Left lung (tissue), 10 donors: ENCODE measurements around the gene CCDC73. TPM values are rescaled to one million over a fixed set of nuclear protein-coding genes. Genes with fewer than 3 reads are reported as not detected.

ENCODE experiments used
- ATAC-seq: fragments of 200-7000 bp; cut with Tn5 transposase; one replicate; pipeline ENCODE4 v1.9.1; 2020; ENCODE audit warnings: moderate library complexity
- DNase-seq, 4 donors: peaks; one replicate each; pipeline ENCODE4 v3.0.0-alpha.2; 2013 to 2020
- H3K27ac ChIP-seq, 2 donors: fragments of 200-600 bp; sonication (generic) in 1 of 2; one replicate each; pipeline versions ENCODE4 v1.5.0 to v1.8.0; 2020 to 2021
- H3K27me3 ChIP-seq, 2 donors: fragments of 200-600 bp; sonication (generic) in 1 of 2; one replicate each; pipeline versions ENCODE4 v1.5.0 to v1.8.0; 2020 to 2021
- H3K36me3 ChIP-seq, 2 donors: fragments of 200-600 bp; sonication (generic) in 1 of 2; one replicate each; pipeline versions ENCODE4 v1.5.0 to v1.8.0; 2020 to 2021
- H3K4me1 ChIP-seq, 2 donors: fragments of 200-600 bp; one replicate each; pipeline ENCODE4 v1.8.0; 2021
- H3K4me3 ChIP-seq, 2 donors: fragments of 200-600 bp; sonication (generic) in 1 of 2; one replicate each; pipeline versions ENCODE4 v1.5.0 to v1.8.0; 2020 to 2021; ENCODE audit warnings: mild to moderate bottlenecking in 1 of 2
- H3K9me3 ChIP-seq, 2 donors: fragments of 200-600 bp; sonication (generic) in 1 of 2; one replicate each; pipeline versions ENCODE4 v1.5.0 to v1.8.0; 2020 to 2021
- CTCF ChIP-seq, 2 donors: fragments of 200-600 bp; sonication (generic) in 1 of 2; IDR thresholded peaks; one replicate each; pipeline versions ENCODE4 v1.5.0 to v1.8.0; 2021; ENCODE audit warnings: antibody characterized with exemption in 2 of 2
- intact Hi-C, 2 donors: fragments of 100-400 bp; cut with DNase I; formaldehyde crosslinking; loops; one replicate each; pipeline versions ENCODE4 v1.11.2 to v1.14.2; 2022
- polyA plus RNA-seq, 6 donors: library from polyadenylated mRNA; unstranded; fragments of 120-200 nt; gene quantifications; one replicate each; pipeline ENCODE4 v1.2.1, GENCODE V29; 2013; ENCODE audit not compliant: insufficient read length in 6 of 6
- total RNA-seq, 2 donors: library from RNA; stranded (reverse); fragmentation: NEBNext Ultra II Directional; extraction: Animal tissue kit (Norgen Biotek cat#: 25700); gene quantifications; one replicate each; pipeline ENCODE4 v1.2.1, GENCODE V29; 2021
- donor health status: DM: no; HTN: yes; CAD: no.
- donor health status: DM: no; HTN: no; CAD: no.

Gene CCDC73
- total and polyA plus RNA-seq, 8 donors, result 0.08 to 0.57 (median 0.11) TPM; not detected in 1

- TF ChIP-seq CTCF (IDR thresholded peaks at IDR 0.05), result no peak
- DNase-seq, result no peak
- Histone ChIP-seq H3K36me3 (no peaks in the 10 kb centered on the region), H3K4me1 (no peaks in the 10 kb centered on the region), H3K9me3 (no peaks in the 10 kb centered on the region), H3K4me3 (no peak overlapping the region), H3K27ac (no peak overlapping the region), H3K27me3 (no peaks in the 10 kb centered on the region)
- ATAC-seq, result no peak
- intact Hi-C loops, result no loop called here
These were observed 135.6 kb downstream of the CCDC73 start for GRCh38 chr11:32658639-32659406.

DNA sequence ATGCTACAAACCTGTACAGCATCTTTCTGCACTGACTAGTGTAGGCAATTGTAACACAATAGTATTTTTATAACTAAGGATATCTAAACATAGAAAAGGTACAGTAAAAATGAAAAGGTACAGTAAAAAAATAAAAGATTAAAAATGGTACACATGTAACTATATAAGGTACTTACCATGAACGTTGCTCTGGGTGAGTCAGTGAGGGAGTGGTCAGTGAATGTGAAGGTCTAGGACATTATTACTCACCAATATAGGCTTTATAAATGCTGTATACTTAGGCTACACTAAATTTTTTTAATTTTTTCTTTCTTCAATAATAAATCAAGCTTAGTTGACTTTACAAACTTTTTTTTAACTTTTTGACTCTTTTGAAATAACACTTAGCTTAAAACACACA is 150.9 kb downstream of the CCDC73 start:
- Histone ChIP-seq H3K4me3 (no peak overlapping the region), H3K36me3 (no peaks in the 10 kb centered on the region), H3K4me1 (no peaks in the 10 kb centered on the region), H3K27me3 (no peaks in the 10 kb centered on the region), H3K9me3 (no peaks in the 10 kb centered on the region), H3K27ac (no peak overlapping the region)
- no peak for TF ChIP-seq CTCF (IDR thresholded peaks at IDR 0.05)
- intact Hi-C loops, result no loop called here
- DNase-seq (no peak), ATAC-seq (no peak)

DNA sequence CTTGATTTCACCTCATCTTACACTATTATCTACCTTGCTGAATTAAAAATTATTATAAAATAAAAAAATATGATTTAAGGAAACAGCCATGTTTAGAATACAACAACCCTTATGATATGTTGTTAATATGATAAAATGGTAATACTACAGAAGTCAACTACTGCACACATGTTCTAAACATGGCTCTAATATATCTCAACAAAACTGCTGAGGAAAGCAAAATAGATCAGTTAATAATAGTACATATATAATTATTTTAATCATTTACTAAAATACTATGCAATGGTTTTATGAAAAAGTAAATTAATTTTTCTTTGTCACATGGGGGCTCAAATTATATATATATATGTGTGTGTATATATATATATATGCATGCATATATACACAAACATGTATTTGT is 153.1 kb downstream of the CCDC73 start:
- Histone ChIP-seq H3K27ac (no peak overlapping the region), H3K36me3 (no peaks in the 10 kb centered on the region), H3K4me1 (no peaks in the 10 kb centered on the region), H3K4me3 (no peak overlapping the region), H3K9me3 (no peaks in the 10 kb centered on the region), H3K27me3 (no peaks in the 10 kb centered on the region)
- TF ChIP-seq CTCF (IDR thresholded peaks at IDR 0.05), result no peak
- DNase-seq (no peak), ATAC-seq (no peak)
- intact Hi-C loops, result no loop called here

- Histone ChIP-seq H3K27ac (no peak overlapping the region), H3K36me3 (no peaks in the 10 kb centered on the region), H3K9me3 (no peaks in the 10 kb centered on the region), H3K4me3 (no peak overlapping the region), H3K27me3 (no peaks in the 10 kb centered on the region), H3K4me1 (no peaks in the 10 kb centered on the region)
- no peak for TF ChIP-seq CTCF (IDR thresholded peaks at IDR 0.05)
- intact Hi-C loops, result no loop called here
- ATAC-seq, result no peak
- no peak for DNase-seq
These were observed 158.6 kb downstream of the CCDC73 start for GRCh38 chr11:32635819-32636218.

DNA sequence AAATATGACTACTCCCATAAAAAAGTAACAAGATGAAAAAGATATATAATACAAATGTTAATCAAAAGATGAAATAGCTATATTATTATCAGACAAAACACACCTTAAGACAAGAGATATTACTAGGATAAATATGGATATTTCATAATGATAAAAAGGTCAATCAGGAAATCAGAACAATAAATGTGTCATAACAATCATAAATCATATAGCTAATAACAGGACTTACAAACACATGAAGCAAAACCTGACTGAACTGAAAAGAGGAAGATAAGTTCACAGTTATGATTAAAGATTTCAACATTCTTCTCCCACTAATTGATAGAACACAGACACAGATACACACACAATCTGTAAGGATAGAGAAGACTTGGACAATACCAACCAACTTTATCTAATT is 163.6 kb downstream of the CCDC73 start:
- no peaks in the 10 kb centered on the region for H3K36me3 ChIP-seq
- H3K9me3 ChIP-seq, result no peaks in the 10 kb centered on the region
- no peak for TF ChIP-seq CTCF (IDR thresholded peaks at IDR 0.05)
- no peaks in the 10 kb centered on the region for H3K27me3 ChIP-seq
- intact Hi-C loops, result no loop called here
- H3K4me3 ChIP-seq, result no peak overlapping the region
- DNase-seq (no peak), ATAC-seq (no peak)
- H3K27ac ChIP-seq, result no peak overlapping the region
- no peaks in the 10 kb centered on the region for H3K4me1 ChIP-seq
